Urinary bladder (tissue), 4 donors: Measurements from ENCODE around the gene TMEM150C. TPM values are rescaled to one million over a fixed set of nuclear protein-coding genes. Genes with fewer than 3 reads are reported as not detected.

Experiments used
- DNase-seq: peaks from one replicate; pipeline ENCODE4 v3.0.0-alpha.2; 2015; ENCODE audit errors: extremely low spot score
- H3K27ac ChIP-seq: one replicate; pipeline ENCODE4 v1.5.1; 2013; ENCODE audit warnings: low read depth, mild to moderate bottlenecking, moderate library complexity
- H3K36me3 ChIP-seq: one replicate; pipeline ENCODE4 v1.6.1; 2013; ENCODE audit warnings: mild to moderate bottlenecking, moderate library complexity; ENCODE audit not compliant: insufficient read depth
- H3K4me1 ChIP-seq: one replicate; pipeline ENCODE4 v1.6.1; 2013; ENCODE audit warnings: mild to moderate bottlenecking, moderate library complexity; ENCODE audit not compliant: insufficient read depth
- H3K4me3 ChIP-seq: one replicate; pipeline ENCODE4 v1.5.1; 2013; ENCODE audit warnings: low read depth, low read length
- WGBS: extraction: QIAGEN DNeasy Blood & Tissue Kit; methylation state at CpG from one replicate; pipeline ENCODE4 v1.1.7; 2013; 5-methylcytosine and 5-hydroxymethylcytosine counted together
- polyA plus RNA-seq: library from polyadenylated mRNA; stranded (reverse); fragments of 200-250 nt; gene quantifications from one replicate; pipeline ENCODE4 v1.2.3, GENCODE V29; 2013
- total RNA-seq: library from RNA; depleted of rRNA; stranded (reverse); fragments of >200 nt; gene quantifications from one replicate; pipeline ENCODE4 v1.2.3, GENCODE V29; 2014
- donor health status: healthy with polysubstance abuse.
- donor health status: healthy.

TMEM150C gene
- total and polyA plus RNA-seq, 2 donors, result 10.2 to 10.4 TPM

DNA sequence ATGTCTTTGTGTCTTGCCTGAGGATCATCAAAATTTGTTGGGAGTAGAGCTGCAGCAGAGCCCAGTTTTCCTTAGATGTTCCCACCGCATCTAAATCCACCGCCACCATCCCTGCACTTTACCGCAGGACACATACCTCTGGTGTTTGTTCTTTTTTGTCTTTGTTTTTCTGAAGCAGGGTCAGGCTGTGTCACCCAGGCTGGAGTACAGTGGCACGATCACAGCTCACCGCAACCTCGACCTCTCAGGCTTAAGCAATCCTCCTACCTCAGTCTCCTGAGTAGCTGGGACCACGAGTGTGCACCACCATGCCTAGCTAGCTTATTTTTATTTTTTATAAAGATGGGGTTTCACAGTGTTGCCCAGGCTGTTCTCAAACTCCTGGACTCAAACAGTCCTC is 126.8 kb downstream of the TMEM150C start:
- 98% methylated on average over 7 of the region's 7 CpGs for WGBS
- Histone ChIP-seq H3K4me1 (no peaks in the 10 kb centered on the region), H3K27ac (no peak overlapping the region), H3K4me3 (no peak overlapping the region), H3K36me3 (no peaks in the 10 kb centered on the region)
- no peak for DNase-seq

GRCh38 chr4:82433791-82434190 is 128.0 kb downstream of the TMEM150C start:
- no peaks in the 10 kb centered on the region for H3K4me1 ChIP-seq
- WGBS, result 74% methylated on average over 2 of the region's 2 CpGs
- no peak overlapping the region for H3K4me3 ChIP-seq
- H3K27ac ChIP-seq, result no peak overlapping the region
- no peaks in the 10 kb centered on the region for H3K36me3 ChIP-seq
- no peak for DNase-seq

Other genes starting within 250 kb of the TMEM150C start
- gene HNRNPD, start 188.0 kb downstream of the TMEM150C start, total RNA-seq, result 93.1 TPM
- gene HNRNPD, start 188.0 kb downstream of the TMEM150C start, polyA plus RNA-seq, result 171 TPM
- 195 TPM for gene HNRNPDL, start 131.5 kb downstream of the TMEM150C start, total RNA-seq
- gene HNRNPDL, start 131.5 kb downstream of the TMEM150C start, polyA plus RNA-seq, result 251 TPM
- 35.7 TPM for gene ENOPH1, start 131.4 kb downstream of the TMEM150C start, total RNA-seq
- gene ENOPH1, start 131.4 kb downstream of the TMEM150C start, polyA plus RNA-seq, result 33.1 TPM
- gene SCD5, start 236.8 kb upstream of the TMEM150C start, total RNA-seq, result 23.3 TPM
- gene SCD5, start 236.8 kb upstream of the TMEM150C start, polyA plus RNA-seq, result 26.0 TPM